HL-60 (cell line): ENCODE data around the gene FAHD2A.

Source experiments
- CTCF ChIP-seq: IDR thresholded peaks from one replicate; pipeline ENCODE4 v1.5.1; 2011; ENCODE audit warnings: low read length, control low read depth, inconsistent platforms; ENCODE audit not compliant: insufficient read depth
- GABPA ChIP-seq: IDR thresholded peaks from 2 replicates; pipeline ENCODE4 v1.6.1; 2012; ENCODE audit warnings: low read depth
- POLR2AphosphoS5 ChIP-seq: IDR thresholded peaks from 2 replicates; pipeline ENCODE4 v1.6.1; 2012; ENCODE audit warnings: low read depth

GRCh38 chr2:95353613-95354468, 48.7 kb upstream of the FAHD2A start:
- TF ChIP-seq POLR2AphosphoS5 (no peak), GABPA (no peak), CTCF (no peak)
